ENCODE data around the gene LRMDA.
A peak's percentile ranks its signal among the peaks of the same experiment; 100 is the strongest.
"Not testable (repeated sequence)": the region's sequence is repeated elsewhere in the genome, so short reads cannot be mapped to it uniquely, and the experiment has no call there.

LRMDA gene

GRCh38 chr10:75762431-75762802 lies 331.0 kb downstream of the LRMDA start:
- no peak for DNase-seq

- no peak for DNase-seq
Measured at GRCh38 chr10:75763652-75764051, 332.2 kb downstream of the LRMDA start.

- DNase-seq: no peak
Measured at GRCh38 chr10:75764974-75765788, 333.8 kb downstream of the LRMDA start.

GRCh38 chr10:75765789-75766096 lies 334.3 kb downstream of the LRMDA start:
- no peak for DNase-seq

- DNase-seq: no peak
Measured at GRCh38 chr10:75766106-75766505, 334.7 kb downstream of the LRMDA start.

- not testable (repeated sequence) for DNase-seq
Measured at GRCh38 chr10:75766752-75767151, 335.3 kb downstream of the LRMDA start.

GRCh38 chr10:75770626-75771081 lies 339.2 kb downstream of the LRMDA start:
- DNase-seq: no peak

- no peak for DNase-seq
Measured at GRCh38 chr10:75771606-75772005, 340.2 kb downstream of the LRMDA start.

GRCh38 chr10:75772153-75772887 lies 340.9 kb downstream of the LRMDA start:
- DNase-seq: no peak

- DNase-seq: no peak
Measured at GRCh38 chr10:75773231-75773780, 341.9 kb downstream of the LRMDA start.

- DNase-seq: no peak
Measured at GRCh38 chr10:75773813-75774782, 342.7 kb downstream of the LRMDA start.

GRCh38 chr10:75774783-75775490 lies 343.5 kb downstream of the LRMDA start:
- no peak for DNase-seq

GRCh38 chr10:75776738-75777504 lies 345.5 kb downstream of the LRMDA start:
- DNase-seq: no peak

GRCh38 chr10:75778665-75779064 lies 347.2 kb downstream of the LRMDA start:
- DNase-seq: no peak

GRCh38 chr10:75779276-75779675 lies 347.9 kb downstream of the LRMDA start:
- no peak for DNase-seq

- DNase-seq: peak; percentile 5
Measured at GRCh38 chr10:75782463-75783248, 351.2 kb downstream of the LRMDA start.

- no peak for DNase-seq
Measured at GRCh38 chr10:75788394-75789205, 357.2 kb downstream of the LRMDA start.

GRCh38 chr10:75793848-75794247 lies 362.4 kb downstream of the LRMDA start:
- DNase-seq: no peak

- DNase-seq: no peak
Measured at GRCh38 chr10:75801121-75801520, 369.7 kb downstream of the LRMDA start.

- no peak for DNase-seq
Measured at GRCh38 chr10:75801661-75802060, 370.2 kb downstream of the LRMDA start.
